ENCODE data around the gene ABCB8.

GRCh38 chr7:151035026-151035717 lies 6.9 kb downstream of the ABCB8 start:
- no peak for TF ChIP-seq POLR2A (IDR thresholded peaks at IDR 0.05)
- TF ChIP-seq CTCF (IDR thresholded peaks at IDR 0.05), result no peak

All from heart left ventricle (tissue), 13 donors.